Activated CD4-positive, alpha-beta T cell treated with anti-CD3 and anti-CD28 coated beads, Interleukin-2, amount 10 ng/mL, durations not matched to agents 7 days and 5 days (primary cell): ENCODE measurements around the gene EMID1. TPM values are rescaled to one million over a fixed set of nuclear protein-coding genes. Genes with fewer than 3 reads are reported as not detected.

ENCODE experiments used
- CTCF ChIA-PET: fragments of 350-600 bp; sonication (Branson Sonifier 250); formaldehyde crosslinking; loops from one replicate; lab custom pipeline; 2021; ENCODE audit warnings: antibody characterized with exemption; lab: Charles Lee
- POLR2A ChIA-PET: fragments of 350-600 bp; sonication (Branson Sonifier 250); formaldehyde crosslinking; loops from one replicate; lab custom pipeline; 2021; ENCODE audit warnings: antibody characterized with exemption; lab: Charles Lee
- DNase-seq: peaks from one replicate; pipeline ENCODE4 v3.0.0-alpha.2; 2020
- H3K27ac Mint-ChIP-seq: one replicate; pipeline ENCODE4 v1.8.0; 2021; ENCODE audit warnings: mild to moderate bottlenecking, moderate library complexity, mixed read lengths
- H3K27me3 Mint-ChIP-seq: one replicate; pipeline ENCODE4 v1.8.0; 2021; ENCODE audit warnings: mixed read lengths
- H3K36me3 Mint-ChIP-seq: one replicate; pipeline ENCODE4 v1.8.0; 2021; ENCODE audit warnings: low read depth, mixed read lengths
- H3K4me1 Mint-ChIP-seq: one replicate; pipeline ENCODE4 v1.8.0; 2021; ENCODE audit warnings: mixed read lengths
- H3K4me3 Mint-ChIP-seq: one replicate; pipeline ENCODE4 v1.8.0; 2021; ENCODE audit warnings: mild to moderate bottlenecking, moderate library complexity, mixed read lengths
- H3K9me3 Mint-ChIP-seq: one replicate; pipeline ENCODE4 v1.8.0; 2021; ENCODE audit warnings: mixed read lengths
- total RNA-seq, 2 experiments: library from RNA; stranded (reverse); gene quantifications; one replicate each; pipeline ENCODE4 v1.2.3, GENCODE V29; 2021

EMID1 gene
- total RNA-seq, 2 experiments from 2014 or later, result not detected

GRCh38 chr22:29197096-29197495 is 8.6 kb upstream of the EMID1 start:
- H3K27ac Mint-ChIP-seq, result no peak overlapping the region
- H3K27me3 Mint-ChIP-seq, result peaks cover 9% of the 10 kb centered on the region
- no peak for DNase-seq
- H3K36me3 Mint-ChIP-seq, result no peaks in the 10 kb centered on the region
- peaks cover 4% of the 10 kb centered on the region for H3K9me3 Mint-ChIP-seq
- ChIA-PET POLR2A (no interaction called here), CTCF (interaction anchor here (0.6 to 1.6 kb wide), 4 partner anchors 8 to 65 kb away, joined by 3 to 5 read pairs (median 3); partner anchors contain the start of gene EMID1)
- H3K4me1 Mint-ChIP-seq, result peaks cover 9% of the 10 kb centered on the region
- H3K4me3 Mint-ChIP-seq, result no peak overlapping the region

GRCh38 chr22:29198240-29198639 is 7.5 kb upstream of the EMID1 start:
- no peak for DNase-seq
- H3K27ac Mint-ChIP-seq, result no peak overlapping the region
- peaks cover 20% of the 10 kb centered on the region for H3K4me1 Mint-ChIP-seq
- H3K36me3 Mint-ChIP-seq, result no peaks in the 10 kb centered on the region
- ChIA-PET CTCF (interaction anchor here (0.7 to 1.6 kb wide), 3 partner anchors 8 to 44 kb away, joined by 3 to 4 read pairs (median 3); partner anchors contain the start of gene EMID1), POLR2A (no interaction called here)
- H3K4me3 Mint-ChIP-seq, result no peak overlapping the region
- peaks cover 13% of the 10 kb centered on the region for H3K27me3 Mint-ChIP-seq
- H3K9me3 Mint-ChIP-seq, result peaks cover 4% of the 10 kb centered on the region

- Mint-ChIP-seq H3K36me3 (no peaks in the 10 kb centered on the region), H3K4me3 (no peak overlapping the region), H3K4me1 (peaks cover 24% of the 10 kb centered on the region), H3K27me3 (peaks cover 22% of the 10 kb centered on the region), H3K27ac (no peak overlapping the region), H3K9me3 (peaks cover 3% of the 10 kb centered on the region)
- POLR2A ChIA-PET, result no interaction called here
- DNase-seq, result no peak
- CTCF ChIA-PET, result no interaction called here
Observed at GRCh38 chr22:29199702-29200400, 5.8 kb upstream of the EMID1 start.

GRCh38 chr22:29200901-29201300 is 4.8 kb upstream of the EMID1 start:
- peak overlapping the region; percentile 17 for H3K27ac Mint-ChIP-seq
- no peak for DNase-seq
- ChIA-PET CTCF (no interaction called here), POLR2A (no interaction called here)
- no peak overlapping the region for H3K4me3 Mint-ChIP-seq
- no peaks in the 10 kb centered on the region for H3K36me3 Mint-ChIP-seq
- H3K9me3 Mint-ChIP-seq, result no peaks in the 10 kb centered on the region
- H3K4me1 Mint-ChIP-seq, result peaks cover 29% of the 10 kb centered on the region
- peaks cover 28% of the 10 kb centered on the region for H3K27me3 Mint-ChIP-seq

DNA sequence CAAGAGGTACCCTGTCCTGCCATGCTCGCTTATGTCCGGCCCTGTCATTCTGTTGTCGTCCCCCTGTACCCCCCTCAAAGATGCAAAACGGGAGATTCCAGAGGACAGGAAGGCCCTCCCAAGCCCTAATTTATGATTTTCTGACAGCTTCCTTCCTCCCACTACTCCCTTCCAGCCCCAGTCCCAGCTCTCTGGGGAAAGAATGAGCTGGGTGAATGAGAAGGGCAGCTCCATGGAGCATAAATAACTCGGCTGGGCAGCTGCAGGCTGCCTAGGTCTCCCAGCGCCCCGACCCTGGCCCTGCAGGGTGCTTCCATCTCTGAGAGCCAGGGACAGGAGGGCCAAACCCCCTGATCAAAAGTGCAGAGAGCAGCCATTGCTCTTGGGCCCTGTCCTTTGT is 3.9 kb upstream of the EMID1 start:
- no peaks in the 10 kb centered on the region for H3K36me3 Mint-ChIP-seq
- peaks cover 31% of the 10 kb centered on the region for H3K27me3 Mint-ChIP-seq
- CTCF ChIA-PET, result interaction anchor here (1.5 kb wide), 1 partner anchor 44 kb away, joined by 6 read pairs; no protein-coding TSS in a partner anchor
- H3K9me3 Mint-ChIP-seq, result no peaks in the 10 kb centered on the region
- POLR2A ChIA-PET, result no interaction called here
- peak overlapping the region; percentile 79 for H3K27ac Mint-ChIP-seq
- no peak overlapping the region for H3K4me3 Mint-ChIP-seq
- peaks cover 31% of the 10 kb centered on the region for H3K4me1 Mint-ChIP-seq
- DNase-seq, result no peak

DNA sequence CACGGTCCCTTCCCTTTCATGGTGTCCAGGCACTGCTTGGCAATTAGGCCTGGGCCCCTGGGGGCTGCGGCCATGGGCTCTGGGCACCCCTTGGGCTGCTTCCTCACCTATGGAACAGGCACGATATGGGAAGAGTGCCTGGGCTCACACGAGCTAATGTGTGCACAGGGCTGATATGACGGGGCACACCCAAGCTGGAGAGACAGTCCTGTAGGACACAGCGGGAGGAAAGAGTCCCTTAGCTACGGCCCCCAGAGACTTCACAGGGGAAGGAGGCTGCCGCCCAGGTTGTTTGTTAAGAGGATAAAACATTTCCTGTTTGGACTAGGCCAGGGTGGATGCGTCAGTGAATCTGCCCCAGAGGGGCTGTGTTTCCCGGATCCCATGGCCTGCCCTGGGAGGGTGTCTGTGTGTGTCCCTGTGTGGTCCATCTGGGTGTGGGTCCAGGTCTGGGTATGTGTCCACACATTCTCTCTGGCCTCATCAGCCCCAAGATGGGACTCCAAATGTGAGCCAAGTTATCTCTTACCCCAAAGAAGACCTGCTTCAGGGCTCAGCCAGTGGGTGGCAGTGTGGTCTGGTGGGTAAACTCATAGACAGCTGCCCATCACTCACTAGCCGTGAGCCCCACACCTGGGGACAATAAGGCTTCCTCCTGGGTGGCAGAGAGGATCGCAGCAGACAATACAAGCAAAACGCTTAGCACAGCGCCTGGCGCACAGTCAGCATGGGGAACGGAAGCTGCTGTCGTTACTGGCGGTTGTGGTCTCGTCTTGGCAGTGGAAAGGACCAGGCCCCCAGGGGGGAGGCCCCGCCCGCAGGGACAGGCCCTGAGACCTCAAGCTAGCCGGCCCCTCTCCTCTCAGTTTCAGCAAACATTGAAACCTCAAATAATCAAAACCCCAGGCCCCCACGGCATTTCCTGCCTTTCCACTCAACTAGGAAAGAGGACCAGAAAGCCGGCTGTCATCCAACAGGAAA is 3.2 kb upstream of the EMID1 start:
- H3K4me3 Mint-ChIP-seq, result peak overlapping the region; percentile 34
- peaks cover 38% of the 10 kb centered on the region for H3K27me3 Mint-ChIP-seq
- ChIA-PET POLR2A (no interaction called here), CTCF (interaction anchor here (0.6 to 1.5 kb wide), 6 partner anchors 17 to 1168 kb away, joined by 3 to 6 read pairs (median 3); no protein-coding TSS in a partner anchor)
- H3K4me1 Mint-ChIP-seq, result peaks cover 31% of the 10 kb centered on the region
- H3K36me3 Mint-ChIP-seq, result no peaks in the 10 kb centered on the region
- DNase-seq, result peak; percentile 57
- peak overlapping the region; percentile 79 for H3K27ac Mint-ChIP-seq
- H3K9me3 Mint-ChIP-seq, result no peaks in the 10 kb centered on the region

DNA sequence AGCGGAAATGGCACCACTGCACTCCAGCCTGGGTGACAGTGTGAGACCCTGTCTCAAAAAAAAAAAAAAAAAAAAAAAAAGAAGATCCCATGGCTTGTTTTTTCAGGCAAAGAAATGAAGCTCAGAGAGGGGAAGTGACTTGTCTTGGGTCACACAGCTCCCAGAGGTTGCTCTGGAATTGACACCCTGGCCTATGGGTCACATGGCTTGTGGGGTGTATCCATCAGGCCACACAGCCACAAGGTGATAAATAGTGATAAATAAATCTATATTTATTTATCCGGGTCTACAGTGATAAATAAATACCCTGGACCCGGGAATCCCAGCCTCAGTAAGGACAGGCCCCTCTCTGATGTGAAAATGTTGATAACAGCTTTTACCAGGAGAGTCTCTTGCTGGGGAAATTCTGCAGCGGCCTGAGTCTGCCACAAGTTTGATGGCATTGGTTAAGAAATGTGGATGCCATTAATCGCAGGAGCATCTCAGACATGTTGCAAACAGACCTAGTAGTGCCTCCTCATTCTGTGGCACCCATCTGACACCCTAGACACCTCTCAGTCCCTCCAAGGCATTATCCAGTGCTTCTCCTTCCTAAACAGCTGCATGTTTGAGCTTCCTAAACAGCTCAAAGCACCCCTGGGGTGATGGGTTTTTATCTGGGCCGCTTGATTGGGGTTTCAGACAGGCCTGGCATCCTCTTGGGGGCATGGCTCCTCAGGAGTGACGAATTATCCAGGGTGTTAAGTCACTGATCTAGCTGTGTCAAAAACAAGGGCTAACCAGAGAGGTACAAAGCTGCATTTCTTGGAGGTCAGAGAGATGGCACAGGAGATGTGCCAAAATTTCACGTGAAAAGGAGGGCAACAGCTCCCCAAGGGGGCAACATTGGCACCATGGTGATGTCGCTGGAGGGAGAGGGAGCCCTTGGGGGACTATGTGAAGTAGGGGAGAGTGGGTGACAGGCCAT is 1.9 kb upstream of the EMID1 start:
- Mint-ChIP-seq H3K4me3 (no peak overlapping the region), H3K9me3 (no peaks in the 10 kb centered on the region), H3K36me3 (no peaks in the 10 kb centered on the region), H3K27me3 (peaks cover 44% of the 10 kb centered on the region), H3K27ac (no peak overlapping the region), H3K4me1 (peaks cover 31% of the 10 kb centered on the region)
- CTCF ChIA-PET, result interaction anchor here (1.1 to 1.3 kb wide), 3 partner anchors 20 to 161 kb away, joined by 3 read pairs; no protein-coding TSS in a partner anchor
- POLR2A ChIA-PET, result no interaction called here
- DNase-seq, result no peak

- POLR2A ChIA-PET, result interaction anchor here (0.6 kb wide), 1 partner anchor 25 kb away, joined by 4 read pairs; no protein-coding TSS in a partner anchor
- peaks cover 31% of the 10 kb centered on the region for H3K4me1 Mint-ChIP-seq
Observed at GRCh38 chr22:29204455-29205183, 1.1 kb upstream of the EMID1 start.

GRCh38 chr22:29205252-29205593 is 473 bp upstream of the EMID1 start:
- H3K27me3 Mint-ChIP-seq, result peaks cover 44% of the 10 kb centered on the region
- POLR2A ChIA-PET, result interaction anchor here (0.6 kb wide), 1 partner anchor 26 kb away, joined by 4 read pairs; no protein-coding TSS in a partner anchor
- H3K4me3 Mint-ChIP-seq, result no peak overlapping the region
- DNase-seq, result no peak
- no peaks in the 10 kb centered on the region for H3K9me3 Mint-ChIP-seq
- no peaks in the 10 kb centered on the region for H3K36me3 Mint-ChIP-seq
- peaks cover 31% of the 10 kb centered on the region for H3K4me1 Mint-ChIP-seq
- CTCF ChIA-PET, result interaction anchor here (0.6 to 1.2 kb wide), 3 partner anchors 9 to 51 kb away, joined by 3 to 4 read pairs (median 3); no protein-coding TSS in a partner anchor
- no peak overlapping the region for H3K27ac Mint-ChIP-seq

More at GRCh38 chr22:29204455-29205183, 1.1 kb upstream of the EMID1 start:
- Mint-ChIP-seq H3K4me3 (no peak overlapping the region), H3K27me3 (peaks cover 44% of the 10 kb centered on the region), H3K9me3 (no peaks in the 10 kb centered on the region), H3K27ac (no peak overlapping the region), H3K36me3 (no peaks in the 10 kb centered on the region)
- CTCF ChIA-PET, result interaction anchor here (0.6 to 0.9 kb wide), 2 partner anchors 8 to 51 kb away, joined by 3 to 4 read pairs; no protein-coding TSS in a partner anchor
- no peak for DNase-seq

GRCh38 chr22:29206372-29207242 is 911 bp downstream of the EMID1 start:
- Mint-ChIP-seq H3K36me3 (no peaks in the 10 kb centered on the region), H3K4me3 (no peak overlapping the region), H3K27me3 (peaks cover 37% of the 10 kb centered on the region), H3K9me3 (no peaks in the 10 kb centered on the region), H3K4me1 (peaks cover 27% of the 10 kb centered on the region), H3K27ac (no peak overlapping the region)
- CTCF ChIA-PET, result interaction anchor here (0.5 to 1.2 kb wide), 5 partner anchors 9 to 222 kb away, joined by 3 to 4 read pairs (median 3); no protein-coding TSS in a partner anchor
- no peak for DNase-seq
- POLR2A ChIA-PET, result no interaction called here

DNA sequence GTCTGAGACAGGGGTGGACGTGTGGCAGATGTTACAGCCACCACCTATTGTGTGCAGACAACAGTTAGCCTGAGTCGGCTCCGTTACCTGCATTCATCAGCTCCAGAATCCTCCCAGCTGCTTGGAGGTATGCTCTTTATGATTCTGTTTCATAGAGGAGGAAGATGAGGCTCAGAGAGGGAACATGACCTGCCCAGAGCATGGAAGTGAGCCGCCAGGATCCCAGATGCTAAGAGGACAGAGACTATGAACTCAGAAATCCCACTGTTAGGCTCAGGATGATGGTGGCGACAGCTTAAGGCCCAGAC is 1.5 kb downstream of the EMID1 start:
- no peak overlapping the region for H3K27ac Mint-ChIP-seq
- ChIA-PET CTCF (no interaction called here), POLR2A (no interaction called here)
- H3K4me3 Mint-ChIP-seq, result no peak overlapping the region
- no peaks in the 10 kb centered on the region for H3K36me3 Mint-ChIP-seq
- DNase-seq, result no peak
- H3K4me1 Mint-ChIP-seq, result peaks cover 21% of the 10 kb centered on the region
- H3K27me3 Mint-ChIP-seq, result peaks cover 37% of the 10 kb centered on the region
- no peaks in the 10 kb centered on the region for H3K9me3 Mint-ChIP-seq
